ENCODE data around the gene LCK.
"Not testable (repeated sequence)": the region's sequence is repeated elsewhere in the genome, so short reads cannot be mapped to it uniquely, and the experiment has no call there.

LCK gene

DNA sequence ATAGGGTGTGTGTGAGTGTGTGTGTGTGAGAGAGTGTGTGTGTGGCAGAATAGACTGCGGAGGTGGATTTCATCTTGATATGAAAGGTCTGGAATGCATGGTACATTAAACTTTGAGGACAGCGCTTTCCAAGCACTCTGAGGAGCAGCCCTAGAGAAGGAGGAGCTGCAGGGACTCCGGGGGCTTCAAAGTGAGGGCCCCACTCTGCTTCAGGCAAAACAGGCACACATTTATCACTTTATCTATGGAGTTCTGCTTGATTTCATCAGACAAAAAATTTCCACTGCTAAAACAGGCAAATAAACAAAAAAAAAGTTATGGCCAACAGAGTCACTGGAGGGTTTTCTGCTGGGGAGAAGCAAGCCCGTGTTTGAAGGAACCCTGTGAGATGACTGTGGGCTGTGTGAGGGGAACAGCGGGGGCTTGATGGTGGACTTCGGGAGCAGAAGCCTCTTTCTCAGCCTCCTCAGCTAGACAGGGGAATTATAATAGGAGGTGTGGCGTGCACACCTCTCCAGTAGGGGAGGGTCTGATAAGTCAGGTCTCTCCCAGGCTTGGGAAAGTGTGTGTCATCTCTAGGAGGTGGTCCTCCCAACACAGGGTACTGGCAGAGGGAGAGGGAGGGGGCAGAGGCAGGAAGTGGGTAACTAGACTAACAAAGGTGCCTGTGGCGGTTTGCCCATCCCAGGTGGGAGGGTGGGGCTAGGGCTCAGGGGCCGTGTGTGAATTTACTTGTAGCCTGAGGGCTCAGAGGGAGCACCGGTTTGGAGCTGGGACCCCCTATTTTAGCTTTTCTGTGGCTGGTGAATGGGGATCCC is 22.5 kb downstream of the LCK start:
- in situ Hi-C loops (cut with HindIII; ENCODE audit: low sequenced_read_pairs) = no loop called here

DNA sequence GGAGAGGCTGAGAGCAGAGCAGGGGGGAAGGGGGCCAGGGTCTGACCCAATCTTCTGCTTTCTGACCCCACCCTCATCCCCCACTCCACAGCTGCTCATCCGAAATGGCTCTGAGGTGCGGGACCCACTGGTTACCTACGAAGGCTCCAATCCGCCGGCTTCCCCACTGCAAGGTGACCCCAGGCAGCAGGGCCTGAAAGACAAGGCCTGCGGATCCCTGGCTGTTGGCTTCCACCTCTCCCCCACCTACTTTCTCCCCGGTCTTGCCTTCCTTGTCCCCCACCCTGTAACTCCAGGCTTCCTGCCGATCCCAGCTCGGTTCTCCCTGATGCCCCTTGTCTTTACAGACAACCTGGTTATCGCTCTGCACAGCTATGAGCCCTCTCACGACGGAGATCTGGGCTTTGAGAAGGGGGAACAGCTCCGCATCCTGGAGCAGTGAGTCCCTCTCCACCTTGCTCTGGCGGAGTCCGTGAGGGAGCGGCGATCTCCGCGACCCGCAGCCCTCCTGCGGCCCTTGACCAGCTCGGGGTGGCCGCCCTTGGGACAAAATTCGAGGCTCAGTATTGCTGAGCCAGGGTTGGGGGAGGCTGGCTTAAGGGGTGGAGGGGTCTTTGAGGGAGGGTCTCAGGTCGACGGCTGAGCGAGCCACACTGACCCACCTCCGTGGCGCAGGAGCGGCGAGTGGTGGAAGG is 23.7 kb downstream of the LCK start:
- in situ Hi-C loops (cut with HindIII; ENCODE audit: low sequenced_read_pairs) = no loop called here

DNA sequence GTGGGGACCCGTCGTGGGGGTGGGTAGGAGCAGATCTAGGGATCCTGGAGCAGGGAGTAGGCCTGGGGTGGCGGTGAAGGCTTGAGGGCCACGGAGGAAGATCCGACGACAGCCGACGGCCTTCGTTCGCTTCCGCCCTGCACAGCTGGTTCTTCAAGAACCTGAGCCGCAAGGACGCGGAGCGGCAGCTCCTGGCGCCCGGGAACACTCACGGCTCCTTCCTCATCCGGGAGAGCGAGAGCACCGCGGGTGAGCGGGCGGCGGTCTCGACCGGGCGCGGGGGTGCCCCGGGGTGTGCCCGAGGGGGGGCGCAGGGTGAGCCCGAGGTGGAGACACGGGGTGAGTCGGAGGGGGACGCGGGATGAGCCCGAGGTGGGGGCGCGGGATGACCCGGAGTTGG is 24.4 kb downstream of the LCK start:
- in situ Hi-C loops (cut with HindIII; ENCODE audit: low sequenced_read_pairs) = no loop called here

DNA sequence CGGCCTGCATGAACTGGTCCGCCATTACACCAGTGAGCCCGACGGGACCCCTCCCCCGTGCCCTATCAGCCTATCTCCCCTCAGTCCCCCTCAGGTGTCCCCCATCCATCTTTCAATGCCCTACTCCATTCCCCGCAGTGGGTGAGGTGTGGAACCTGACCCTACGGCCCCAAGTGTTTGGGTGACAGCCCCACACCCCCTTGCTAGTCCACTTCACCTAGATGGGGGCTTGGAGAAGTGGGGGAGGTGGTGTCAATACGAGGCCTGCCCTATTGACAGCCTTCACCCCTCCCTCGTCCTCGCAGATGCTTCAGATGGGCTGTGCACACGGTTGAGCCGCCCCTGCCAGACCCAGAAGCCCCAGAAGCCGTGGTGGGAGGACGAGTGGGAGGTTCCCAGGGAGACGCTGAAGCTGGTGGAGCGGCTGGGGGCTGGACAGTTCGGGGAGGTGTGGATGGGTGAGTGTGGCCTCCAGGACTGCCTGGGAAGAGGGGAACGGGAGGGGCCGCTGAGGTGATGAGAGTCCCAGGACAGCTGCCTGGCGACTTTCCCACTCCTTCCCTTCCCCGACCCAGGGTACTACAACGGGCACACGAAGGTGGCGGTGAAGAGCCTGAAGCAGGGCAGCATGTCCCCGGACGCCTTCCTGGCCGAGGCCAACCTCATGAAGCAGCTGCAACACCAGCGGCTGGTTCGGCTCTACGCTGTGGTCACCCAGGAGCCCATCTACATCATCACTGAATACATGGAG is 25.1 kb downstream of the LCK start:
- in situ Hi-C loops (cut with HindIII; ENCODE audit: low sequenced_read_pairs) = no loop called here

DNA sequence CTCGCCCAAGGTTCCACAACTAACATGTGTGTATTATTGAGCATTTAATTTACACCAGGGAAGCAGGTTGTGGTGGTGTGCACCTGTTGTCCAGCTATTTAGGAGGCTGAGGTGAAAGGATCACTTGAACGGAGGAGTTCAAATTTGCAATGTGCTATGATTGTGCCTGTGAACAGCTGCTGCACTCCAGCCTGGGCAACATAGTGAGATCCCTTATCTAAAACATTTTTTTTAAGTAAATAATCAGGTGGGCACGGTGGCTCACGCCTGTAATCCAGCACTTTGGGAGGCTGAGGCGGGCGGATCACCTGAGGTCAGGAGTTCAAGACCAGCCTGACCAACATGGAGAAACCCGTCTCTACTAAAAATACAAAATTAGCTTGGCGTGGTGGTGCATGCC is 33.7 kb downstream of the LCK start:
- in situ Hi-C loops (cut with HindIII; ENCODE audit: low sequenced_read_pairs) = not testable (repeated sequence)

DNA sequence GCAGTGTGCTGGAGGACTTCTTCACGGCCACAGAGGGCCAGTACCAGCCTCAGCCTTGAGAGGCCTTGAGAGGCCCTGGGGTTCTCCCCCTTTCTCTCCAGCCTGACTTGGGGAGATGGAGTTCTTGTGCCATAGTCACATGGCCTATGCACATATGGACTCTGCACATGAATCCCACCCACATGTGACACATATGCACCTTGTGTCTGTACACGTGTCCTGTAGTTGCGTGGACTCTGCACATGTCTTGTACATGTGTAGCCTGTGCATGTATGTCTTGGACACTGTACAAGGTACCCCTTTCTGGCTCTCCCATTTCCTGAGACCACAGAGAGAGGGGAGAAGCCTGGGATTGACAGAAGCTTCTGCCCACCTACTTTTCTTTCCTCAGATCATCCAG is 34.6 kb downstream of the LCK start:
- in situ Hi-C loops (cut with HindIII; ENCODE audit: low sequenced_read_pairs) = no loop called here

DNA sequence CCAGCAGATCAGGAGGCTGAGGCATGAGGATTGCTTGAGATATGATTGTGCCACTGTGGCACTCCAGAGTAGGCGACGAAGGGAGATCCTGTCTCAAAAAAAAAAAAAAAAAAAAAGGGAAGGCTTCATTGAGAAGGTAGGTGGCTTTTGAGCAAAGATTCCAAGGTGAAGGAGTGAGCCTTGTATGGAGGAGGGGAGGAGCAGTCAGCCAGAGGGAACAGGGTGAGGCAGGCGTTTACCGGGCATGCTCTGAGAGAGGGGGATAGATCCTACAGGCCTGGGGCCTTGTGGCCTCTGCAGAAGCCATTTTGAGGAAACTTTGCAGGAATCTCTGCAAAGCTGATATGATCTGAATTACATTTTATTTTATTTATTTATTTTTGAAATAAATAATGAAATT is 35.7 kb downstream of the LCK start:
- in situ Hi-C loops (cut with HindIII; ENCODE audit: low sequenced_read_pairs) = no loop called here

DNA sequence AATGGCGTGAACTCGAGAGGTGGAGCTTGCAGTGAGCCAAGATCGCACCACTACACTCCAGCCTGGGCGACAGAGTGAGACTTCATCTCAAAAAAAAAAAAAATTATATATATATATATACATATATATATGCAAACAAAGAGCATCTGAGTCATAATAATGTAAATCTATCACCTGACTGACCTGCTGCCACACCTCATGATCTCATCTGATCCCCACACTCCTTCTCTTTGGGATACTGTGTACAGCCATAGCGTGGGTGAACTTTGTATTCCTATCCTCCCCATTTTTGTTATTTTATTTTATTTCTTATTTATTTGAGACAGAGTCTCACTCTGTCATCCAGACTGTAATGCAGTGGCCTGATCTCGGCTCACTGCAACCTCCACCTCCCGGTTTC is 38.2 kb downstream of the LCK start:
- in situ Hi-C loops (cut with HindIII; ENCODE audit: low sequenced_read_pairs) = no loop called here

DNA sequence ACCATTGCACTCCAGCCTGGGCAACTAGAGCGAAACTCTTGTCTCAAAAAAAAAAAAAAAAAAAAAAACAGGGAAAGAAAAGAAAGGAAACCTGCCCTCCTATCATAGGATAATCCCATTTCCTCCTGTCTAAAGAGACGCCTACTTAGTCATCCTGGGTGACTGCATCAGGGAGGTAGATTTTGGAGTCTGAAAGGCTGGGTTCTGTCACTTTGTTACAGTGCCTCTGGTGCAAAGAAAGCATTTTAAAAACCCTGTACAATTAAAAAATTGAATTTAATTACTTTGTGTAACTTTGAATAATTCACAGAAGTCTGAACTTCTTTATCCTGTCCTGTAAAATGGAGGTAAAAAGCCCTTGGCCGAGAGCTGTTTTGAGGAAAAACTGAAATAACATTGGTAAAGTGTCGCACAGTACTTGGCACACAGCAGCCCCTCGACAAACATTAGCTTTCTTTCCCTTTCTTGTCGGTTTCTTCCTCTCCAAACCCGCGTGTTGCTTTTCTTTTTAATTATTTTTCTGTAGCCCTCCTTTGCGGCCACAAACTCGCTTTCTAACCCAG is 40.2 kb downstream of the LCK start:
- in situ Hi-C loops (cut with HindIII; ENCODE audit: low sequenced_read_pairs) = no loop called here

DNA sequence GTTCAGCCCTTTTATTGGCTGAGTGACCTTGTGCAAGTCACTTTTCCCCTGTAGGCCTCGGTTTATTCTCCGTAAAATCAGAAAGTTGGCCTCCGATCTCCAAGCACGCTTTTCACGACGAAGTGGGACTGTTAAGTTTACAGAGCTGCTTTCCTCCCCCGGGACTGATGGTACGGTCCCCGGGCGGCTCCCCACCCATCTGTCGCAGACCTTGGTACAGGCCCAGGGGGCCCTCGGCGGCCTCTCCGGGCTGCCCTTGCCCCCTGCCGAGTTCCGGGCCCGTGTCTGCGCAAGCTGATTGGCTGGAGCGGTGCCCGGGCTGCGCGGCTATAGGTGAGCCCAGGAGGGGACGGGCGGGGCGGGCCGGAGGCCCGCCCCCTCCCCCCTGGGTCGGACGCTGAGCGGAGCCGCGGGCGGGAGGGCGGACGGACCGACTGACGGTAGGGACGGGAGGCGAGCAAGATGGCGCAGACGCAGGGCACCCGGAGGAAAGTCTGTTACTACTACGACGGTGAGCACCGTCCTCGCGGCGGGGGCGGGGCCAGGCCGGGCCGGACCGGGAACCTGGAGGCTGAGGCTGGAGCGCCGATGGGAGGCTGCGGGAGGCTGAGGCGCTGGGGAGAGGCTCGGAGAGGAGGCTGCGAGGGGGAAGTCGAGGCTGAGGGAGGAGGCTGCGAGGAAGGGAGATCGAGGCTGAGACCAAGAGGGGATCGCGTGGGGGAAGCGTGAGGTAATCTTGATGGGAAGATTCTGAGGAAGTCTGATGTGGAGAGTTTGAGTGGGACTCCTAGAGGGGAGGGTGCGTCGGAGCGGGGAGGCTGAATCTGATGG is 40.9 kb downstream of the LCK start, which contains the start of gene HDAC1:
Gene HDAC1, plus strand, starts transcription at position 376 of the 831 bp plus-strand sequence. Its CDS starts 87 bp downstream, at position 463.
- in situ Hi-C loops (cut with HindIII; ENCODE audit: low sequenced_read_pairs) = no loop called here

DNA sequence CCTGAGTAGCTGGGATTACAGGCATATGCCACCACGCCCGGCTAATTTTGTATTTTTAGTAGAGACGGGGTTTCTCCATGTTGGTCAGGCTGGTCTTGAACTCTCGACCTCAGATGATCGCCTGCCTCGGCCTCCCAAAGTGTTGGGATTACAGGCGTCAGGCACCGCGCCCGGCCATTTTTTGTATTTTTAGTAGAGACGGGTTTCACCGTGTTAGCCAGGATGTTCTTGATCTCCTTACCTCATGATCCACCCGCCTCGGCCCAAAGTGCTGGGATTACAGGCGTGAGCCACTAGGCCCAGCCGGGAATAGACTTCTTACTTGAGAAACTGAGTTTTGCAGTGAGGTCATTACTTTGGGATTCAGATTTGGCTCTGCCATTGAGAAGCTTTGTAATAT is 47.1 kb downstream of the LCK start:
- in situ Hi-C loops (cut with HindIII; ENCODE audit: low sequenced_read_pairs) = not testable (repeated sequence)

DNA sequence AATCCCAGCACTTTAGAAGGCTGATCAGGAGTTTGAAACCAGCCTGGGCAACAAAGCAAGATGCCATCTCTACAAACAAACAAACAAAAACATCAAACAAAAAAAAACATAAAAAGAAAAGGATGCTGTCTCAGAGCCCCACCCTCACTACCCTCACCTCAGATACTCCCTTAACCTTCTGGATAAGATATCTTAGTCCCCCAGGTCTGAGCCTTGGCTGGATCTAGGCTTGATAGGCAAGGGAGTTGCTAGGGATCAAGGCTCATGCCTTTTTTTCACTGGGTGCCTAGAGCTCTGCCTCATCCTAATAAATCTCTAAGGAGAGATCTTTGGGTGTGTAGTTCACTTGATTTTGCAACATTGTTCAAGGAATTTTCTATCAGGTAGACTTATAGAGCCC is 48.3 kb downstream of the LCK start:
- in situ Hi-C loops (cut with HindIII; ENCODE audit: low sequenced_read_pairs) = no loop called here

DNA sequence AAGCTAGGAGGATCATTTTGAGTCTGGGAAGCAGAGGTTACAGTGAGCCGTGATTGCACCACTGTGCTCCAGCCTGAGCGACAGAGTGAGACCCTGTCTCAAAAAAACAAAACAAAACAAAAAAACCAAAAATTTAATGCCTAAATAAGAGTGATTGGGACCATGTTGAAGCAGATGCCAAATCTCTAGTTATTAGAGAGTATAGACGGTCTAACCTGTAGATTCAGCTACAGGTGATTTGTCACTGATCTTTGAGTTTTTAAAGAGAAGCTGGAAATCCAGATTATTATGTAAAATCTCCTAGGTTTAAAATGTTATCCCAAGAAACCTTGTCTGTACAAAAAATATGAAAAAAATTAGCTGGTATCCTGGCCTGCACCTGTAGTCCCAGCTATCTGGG is 52.3 kb downstream of the LCK start:
- in situ Hi-C loops (cut with HindIII; ENCODE audit: low sequenced_read_pairs) = no loop called here

DNA sequence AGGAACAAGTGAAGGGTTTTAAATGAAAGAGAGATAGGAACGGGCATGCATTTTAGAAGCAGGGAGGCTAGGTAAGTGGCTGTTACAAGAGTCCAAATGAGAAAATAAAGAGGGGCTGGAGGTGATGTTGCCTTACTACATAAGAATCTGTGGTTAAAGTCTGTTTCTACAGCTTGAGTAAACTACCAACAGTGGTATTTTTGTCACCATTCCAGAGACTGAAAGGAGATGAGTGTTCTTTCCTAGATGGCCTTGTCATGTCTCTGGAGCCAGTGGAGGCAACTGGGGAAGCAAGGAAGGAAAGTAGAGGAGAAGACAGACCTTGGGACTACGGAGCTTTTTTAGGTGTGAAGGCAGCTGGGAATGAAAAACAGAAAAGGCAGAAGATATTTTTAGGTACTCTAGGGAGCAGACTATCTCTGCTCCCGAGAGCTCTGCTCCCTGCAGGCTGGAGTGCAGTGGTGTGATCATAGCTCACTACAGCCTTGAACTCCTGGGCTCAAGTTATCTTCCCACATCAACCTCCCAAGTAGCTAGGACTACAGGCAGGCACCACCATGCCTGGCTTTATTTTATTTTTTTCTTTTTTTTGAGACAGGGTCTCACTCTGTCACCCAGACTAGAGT is 53.0 kb downstream of the LCK start:
- in situ Hi-C loops (cut with HindIII; ENCODE audit: low sequenced_read_pairs) = no loop called here

DNA sequence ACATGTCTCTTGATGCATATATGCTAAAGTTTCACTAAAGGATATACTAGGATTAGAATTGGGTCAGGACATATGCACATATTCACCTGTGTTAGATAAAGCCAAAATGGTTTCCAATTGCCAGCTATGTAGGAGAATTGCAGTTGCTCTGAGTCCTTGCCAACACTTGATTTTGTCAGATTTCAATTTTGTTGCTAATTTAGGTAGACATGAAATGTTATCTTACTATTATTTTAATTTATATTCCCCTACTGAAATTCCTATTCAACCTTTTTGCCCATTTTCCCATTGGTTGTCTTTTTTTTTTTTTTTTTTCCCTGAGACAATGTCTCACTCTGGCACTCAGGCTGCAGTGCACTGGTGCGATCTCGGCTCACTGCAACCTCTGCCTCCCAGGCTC is 54.2 kb downstream of the LCK start:
- in situ Hi-C loops (cut with HindIII; ENCODE audit: low sequenced_read_pairs) = no loop called here

DNA sequence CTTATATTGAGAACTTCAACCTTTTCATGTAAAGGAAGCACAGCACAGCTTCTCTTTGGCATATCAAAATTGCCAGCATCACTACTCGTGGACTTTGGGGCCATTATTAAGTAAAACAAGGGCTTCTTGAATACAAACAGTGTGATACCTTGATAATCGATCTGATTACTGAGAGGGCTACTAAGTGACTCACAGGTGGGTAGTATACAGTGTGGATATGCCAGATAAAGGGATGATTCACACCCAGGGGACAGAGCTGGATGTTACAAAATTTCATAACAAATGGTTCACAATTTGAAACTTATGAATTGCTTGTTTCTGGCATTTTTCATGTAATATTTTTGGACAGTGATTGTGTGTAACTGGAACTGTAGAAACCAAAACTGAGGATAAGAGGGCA is 56.3 kb downstream of the LCK start:
- in situ Hi-C loops (cut with HindIII; ENCODE audit: low sequenced_read_pairs) = no loop called here

DNA sequence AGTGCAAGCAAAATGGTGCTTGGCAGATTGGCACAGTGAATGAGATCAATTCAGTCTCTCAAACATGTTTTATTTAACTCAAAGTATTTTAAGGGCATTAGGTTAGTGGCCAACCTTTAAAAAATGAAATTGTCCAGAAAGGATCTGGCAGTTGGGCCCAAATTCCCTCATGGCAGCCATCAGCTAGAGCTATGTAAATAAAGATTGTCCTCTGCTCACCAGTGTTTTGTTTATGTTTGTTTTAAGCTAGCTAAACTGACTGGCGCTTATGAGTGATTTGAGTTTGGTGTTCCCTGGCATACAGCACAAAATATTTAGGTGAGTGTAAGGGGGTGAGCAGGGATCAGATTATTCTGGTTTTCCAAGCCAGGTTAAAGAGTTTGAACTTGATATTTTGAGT is 58.9 kb downstream of the LCK start:
- in situ Hi-C loops (cut with HindIII; ENCODE audit: low sequenced_read_pairs) = no loop called here

DNA sequence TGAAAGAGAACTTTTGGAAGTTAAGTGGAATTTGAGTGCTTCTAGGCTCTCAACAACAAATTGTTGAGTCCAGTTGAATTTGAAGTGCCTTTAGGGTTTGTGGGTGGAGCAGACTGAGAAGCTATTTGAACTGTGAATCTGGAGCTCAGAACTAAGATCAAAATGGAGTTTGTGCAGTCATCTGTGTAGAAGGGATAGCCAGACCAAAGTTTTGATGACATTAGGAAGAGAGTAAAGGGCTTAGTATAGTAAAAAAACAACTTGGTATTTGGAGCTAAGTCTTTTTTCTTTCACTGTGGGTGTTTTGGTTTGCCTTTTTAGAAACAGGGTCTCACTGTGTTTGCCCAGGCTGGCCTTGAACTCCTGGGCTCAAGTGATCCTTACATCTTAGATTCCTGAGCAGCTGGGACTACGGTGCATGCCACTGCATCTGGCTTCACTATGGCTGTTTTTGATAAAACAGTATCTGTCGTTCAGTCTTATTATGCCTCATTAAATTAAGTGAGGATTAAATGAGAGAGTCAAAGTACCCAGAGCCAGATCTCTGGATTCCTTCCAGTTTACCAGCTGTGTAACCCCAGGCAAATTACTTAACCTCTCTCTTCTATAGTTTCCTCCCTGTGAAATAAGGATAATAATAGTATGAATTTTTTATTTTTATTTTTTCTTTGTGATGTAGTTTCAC is 60.8 kb downstream of the LCK start:
- in situ Hi-C loops (cut with HindIII; ENCODE audit: low sequenced_read_pairs) = no loop called here

DNA sequence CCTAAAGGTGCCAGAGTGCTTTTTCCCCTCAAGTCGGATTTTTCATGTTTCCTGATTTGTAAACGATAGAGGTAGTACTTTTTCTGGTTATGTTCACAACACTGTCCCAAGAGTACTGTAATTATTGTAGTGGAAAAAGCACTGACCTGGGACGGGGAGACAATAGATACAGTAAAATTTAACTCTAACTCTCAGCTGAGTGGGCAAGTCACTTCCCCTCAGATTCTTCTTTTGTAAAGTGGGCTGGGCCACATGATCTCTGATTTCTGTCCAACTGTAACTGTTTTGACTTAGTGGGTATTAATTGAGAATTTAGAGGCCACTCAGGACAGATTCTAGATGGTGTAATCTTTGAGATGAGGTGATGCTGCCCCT is 65.8 kb downstream of the LCK start:
- in situ Hi-C loops (cut with HindIII; ENCODE audit: low sequenced_read_pairs) = no loop called here
